Immature natural killer cell (primary cell): ENCODE results near the gene SMG6. TPM values are rescaled to one million over a fixed set of nuclear protein-coding genes. Genes with fewer than 3 reads are reported as not detected.
A peak's percentile ranks its signal among the peaks of the same experiment; 100 is the strongest.

Source experiments
- DNase-seq, 3 donors: peaks; one replicate each; pipeline ENCODE4 v3.0.0; 2022; ENCODE audit warnings: mixed read lengths in 1 of 3
- H3K27ac Mint-ChIP-seq, 6 donors: one replicate each; pipeline ENCODE4 v1.8.0; 2020; ENCODE audit warnings: mixed read lengths in 6 of 6, mild to moderate bottlenecking in 5 of 6, inconsistent platforms in 4 of 6, moderate library complexity in 3 of 6
- H3K27me3 Mint-ChIP-seq, 3 donors: one replicate each; pipeline ENCODE4 v1.8.0; 2020 to 2021; ENCODE audit warnings: low read depth in 3 of 3, mild to moderate bottlenecking in 3 of 3, mixed read lengths in 3 of 3, moderate library complexity in 3 of 3, inconsistent platforms in 1 of 3
- H3K36me3 Mint-ChIP-seq, 3 donors: one replicate each; pipeline ENCODE4 v1.8.0; 2020; ENCODE audit warnings: mixed read lengths in 3 of 3, inconsistent platforms in 2 of 3, mild to moderate bottlenecking in 2 of 3
- H3K4me1 Mint-ChIP-seq, 2 donors: one replicate each; pipeline ENCODE4 v1.8.0; 2020; ENCODE audit warnings: inconsistent platforms in 2 of 2, mild to moderate bottlenecking in 2 of 2, mixed read lengths in 2 of 2, moderate library complexity in 1 of 2
- H3K4me3 Mint-ChIP-seq, 5 donors: one replicate each; pipeline ENCODE4 v1.8.0; 2020; ENCODE audit warnings: mild to moderate bottlenecking in 5 of 5, mixed read lengths in 5 of 5, inconsistent platforms in 3 of 5, moderate library complexity in 3 of 5
- H3K9me3 Mint-ChIP-seq, 6 donors: one replicate each; pipeline ENCODE4 v1.8.0; 2020; ENCODE audit warnings: mild to moderate bottlenecking in 6 of 6, mixed read lengths in 6 of 6, inconsistent platforms in 4 of 6, moderate library complexity in 3 of 6
- polyA plus RNA-seq, 3 donors: library from polyadenylated mRNA; unstranded; fragments of 300-500 nt; fragmentation: Illumina TruSeq; gene quantifications; one replicate each; pipeline ENCODE4 v1.2.3, GENCODE V29; 2021

SMG6 gene
- polyA plus RNA-seq, 3 donors from 2014 or later: 1.6 to 9.8 (median 4.7) TPM

DNA sequence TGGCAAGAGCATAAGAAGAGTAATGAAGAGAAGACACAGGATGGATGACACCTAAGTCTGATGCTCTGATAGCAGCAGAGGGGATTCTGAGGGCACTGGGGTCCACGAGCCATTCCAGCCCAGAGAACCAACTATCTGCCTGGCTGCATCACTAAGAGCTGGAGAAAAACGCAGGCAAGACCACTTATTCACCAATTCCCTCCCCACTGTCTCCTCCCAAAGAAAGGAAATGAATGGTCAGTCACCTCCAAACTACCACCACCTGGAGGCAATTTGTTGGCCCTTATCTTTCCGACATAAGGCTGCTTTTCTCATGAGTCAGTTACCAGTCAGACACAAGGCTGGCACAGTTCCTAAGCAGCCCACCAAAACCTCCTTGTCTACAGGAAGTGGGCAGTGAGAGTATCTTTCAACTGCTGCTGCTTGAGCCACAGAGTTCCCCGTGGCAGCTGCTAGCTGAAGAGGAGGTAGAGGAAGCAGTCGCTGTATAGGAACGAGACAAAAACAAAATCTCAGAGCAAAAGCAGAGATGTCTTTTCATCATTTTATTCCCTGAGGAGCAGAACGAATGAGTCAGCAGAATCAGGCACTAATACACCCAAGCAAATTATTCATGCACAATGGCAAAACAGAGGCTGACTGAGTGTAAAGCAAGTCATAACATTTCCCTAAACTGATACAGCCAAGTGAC is 111.1 kb downstream of the SMG6 start:
- peak overlapping the region; percentile 71 to 84 (median 81) for H3K4me3 Mint-ChIP-seq

DNA sequence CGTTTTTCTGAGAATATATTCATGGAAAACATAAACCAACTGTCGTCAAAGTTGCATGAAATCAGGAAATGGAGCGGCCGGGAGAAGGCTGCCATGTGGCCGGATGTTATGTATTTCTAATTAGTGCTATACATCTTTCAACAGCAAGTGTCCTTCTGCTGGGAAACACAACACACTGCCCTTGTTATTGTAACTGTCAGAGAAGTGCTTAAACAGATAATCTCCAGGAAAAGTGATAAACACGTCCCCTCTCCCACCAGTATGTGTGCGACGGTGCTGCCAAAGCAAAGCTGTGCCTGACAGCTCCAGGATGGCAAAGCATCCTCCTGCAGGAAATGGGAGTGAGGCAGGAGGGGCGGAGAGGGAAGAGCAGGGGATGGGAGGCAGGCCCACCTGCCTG is 111.8 kb downstream of the SMG6 start:
- Mint-ChIP-seq H3K9me3 (no peaks in the 10 kb centered on the region), H3K4me1 (peaks cover 88 to 92% of the 10 kb centered on the region in 2 donors), H3K27me3 (peaks cover 2 to 4% (median 2%) of the 10 kb centered on the region in 3 donors), H3K36me3 (peaks cover 17 to 29% (median 24%) of the 10 kb centered on the region in 3 donors), H3K4me3 (peak overlapping the region; percentile 71 to 84 (median 81)), H3K27ac (peak overlapping the region; percentile 85 to 96 (median 90))
- no peak for DNase-seq

More for the DNA sequence above, 111.1 kb downstream of the SMG6 start:
- Mint-ChIP-seq H3K27ac (peak overlapping the region; percentile 85 to 96 (median 90)), H3K27me3 (peaks cover 2 to 4% (median 2%) of the 10 kb centered on the region in 3 donors), H3K36me3 (peaks cover 10 to 22% (median 21%) of the 10 kb centered on the region in 3 donors), H3K4me1 (peaks cover 81 to 85% of the 10 kb centered on the region in 2 donors), H3K9me3 (no peaks in the 10 kb centered on the region)
- peak; percentile 75 to 76 (median 75) for DNase-seq

DNA sequence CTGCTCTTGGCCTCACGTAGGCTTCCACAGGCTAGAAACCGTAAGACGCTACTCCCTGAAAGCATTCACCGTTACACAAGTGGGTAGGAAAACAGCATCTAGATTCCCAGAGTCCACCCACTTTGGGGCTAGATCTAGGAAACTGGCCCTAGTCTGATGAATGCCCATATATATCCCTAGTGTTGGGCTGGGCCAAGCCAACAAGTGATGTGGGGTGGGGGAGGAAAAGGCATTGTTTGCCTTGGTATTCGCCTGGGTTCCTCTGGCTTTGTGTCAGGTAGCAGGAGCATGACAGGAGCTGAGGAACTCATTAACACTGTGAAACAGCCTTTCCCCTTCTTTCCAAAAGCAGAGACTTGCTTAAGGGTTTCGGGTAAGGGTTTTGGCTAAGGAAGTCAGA is 112.4 kb downstream of the SMG6 start:
- peaks cover 2% of the 10 kb centered on the region in 3 donors for H3K27me3 Mint-ChIP-seq
- no peak for DNase-seq
- H3K4me1 Mint-ChIP-seq: peaks cover 93 to 98% of the 10 kb centered on the region in 2 donors
- no peaks in the 10 kb centered on the region for H3K9me3 Mint-ChIP-seq
- peak overlapping the region in 2 of 5 donors; percentile 5 to 29 for H3K4me3 Mint-ChIP-seq
- peaks cover 20 to 34% (median 27%) of the 10 kb centered on the region in 3 donors for H3K36me3 Mint-ChIP-seq
- peak overlapping the region in 5 of 6 donors; percentile 29 to 96 (median 91) for H3K27ac Mint-ChIP-seq

DNA sequence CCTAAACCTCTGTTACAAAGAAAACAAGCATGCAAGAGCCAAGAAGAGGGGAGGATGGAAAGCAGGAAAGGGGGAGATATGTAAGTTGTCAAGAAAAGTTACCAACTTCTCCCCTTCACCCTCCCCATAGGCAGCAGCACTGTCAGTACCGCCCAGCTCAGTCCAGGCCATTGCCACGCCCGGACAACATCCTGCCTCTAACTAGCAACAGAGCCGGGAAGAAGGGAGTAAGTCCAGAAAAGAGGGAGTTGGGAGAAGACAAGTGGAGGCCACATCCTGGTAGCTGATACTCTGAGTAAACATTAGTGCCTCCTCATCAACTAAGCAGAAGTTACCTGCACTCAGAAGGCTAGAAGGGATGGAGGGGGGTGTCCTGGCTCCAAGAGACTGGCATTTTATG is 113.6 kb downstream of the SMG6 start:
- Mint-ChIP-seq H3K9me3 (no peaks in the 10 kb centered on the region), H3K27me3 (peaks cover 2% of the 10 kb centered on the region in 3 donors), H3K4me1 (peaks cover 95 to 100% of the 10 kb centered on the region in 2 donors), H3K4me3 (peak overlapping the region in 2 of 5 donors; percentile 25 to 41), H3K27ac (peak overlapping the region; percentile 43 to 95 (median 60)), H3K36me3 (peaks cover 24 to 45% (median 33%) of the 10 kb centered on the region in 3 donors)
- DNase-seq: no peak

DNA sequence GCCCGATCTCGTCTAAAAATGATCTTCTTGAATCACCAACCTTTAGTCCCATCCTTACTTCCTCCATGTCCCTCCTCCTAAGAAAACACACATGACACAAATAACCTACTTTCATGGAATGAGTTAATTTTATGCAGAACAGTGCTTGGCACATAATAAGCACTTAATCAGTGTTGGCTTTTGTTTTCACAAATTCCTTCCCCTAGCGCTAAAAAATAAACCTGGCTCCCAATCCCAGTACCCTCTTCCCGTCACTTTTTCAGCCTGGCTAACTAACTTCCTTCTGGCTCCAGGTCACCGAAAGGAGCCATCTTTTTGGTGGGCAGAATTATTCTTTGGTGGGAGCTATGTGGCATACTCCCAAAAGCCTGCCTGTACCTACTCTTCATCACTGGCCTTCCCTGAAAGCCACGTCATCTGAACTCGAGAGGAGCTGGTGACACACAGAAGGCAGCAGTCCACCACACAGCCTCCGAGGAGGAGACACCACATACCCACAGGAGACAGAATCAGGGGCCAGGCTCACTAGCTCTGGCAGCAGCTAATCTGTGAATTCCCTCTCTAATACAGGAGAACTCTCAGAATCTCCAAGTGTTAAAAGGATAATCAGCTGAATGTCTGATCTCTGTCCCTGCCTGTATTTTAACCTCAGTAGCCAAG is 114.5 kb downstream of the SMG6 start:
- Mint-ChIP-seq H3K9me3 (no peaks in the 10 kb centered on the region), H3K4me3 (peak overlapping the region in 2 of 5 donors; percentile 0 to 25), H3K36me3 (peaks cover 20 to 40% (median 30%) of the 10 kb centered on the region in 3 donors), H3K27me3 (peaks cover 2% of the 10 kb centered on the region in 3 donors), H3K4me1 (peaks cover 90 to 94% of the 10 kb centered on the region in 2 donors), H3K27ac (peak overlapping the region; percentile 52 to 95 (median 66))
- no peak for DNase-seq

DNA sequence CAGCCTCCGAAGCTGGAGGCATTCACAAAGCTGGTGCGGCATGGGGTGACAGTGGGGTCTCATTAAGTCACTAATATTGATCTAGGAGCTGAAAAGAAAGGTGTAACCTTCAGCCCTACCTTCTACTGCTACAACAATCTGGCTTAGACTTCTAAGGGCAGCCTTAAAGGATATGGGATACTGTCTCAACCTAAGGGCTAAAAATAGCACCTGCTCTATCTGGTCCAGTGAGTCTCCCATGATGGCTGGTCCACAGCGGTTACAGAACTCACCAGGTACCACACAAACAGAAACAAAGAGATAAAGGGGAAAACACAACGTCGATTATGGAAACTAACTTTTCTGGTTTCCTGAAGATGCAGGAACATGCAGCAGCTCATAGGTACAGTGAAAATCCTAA is 115.8 kb downstream of the SMG6 start:
- peaks cover 89 to 94% of the 10 kb centered on the region in 2 donors for H3K4me1 Mint-ChIP-seq
- H3K27me3 Mint-ChIP-seq: peaks cover 2% of the 10 kb centered on the region in 3 donors
- H3K4me3 Mint-ChIP-seq: peak overlapping the region in 1 of 5 donors; percentile 2
- peak overlapping the region in 5 of 6 donors; percentile 16 to 95 (median 60) for H3K27ac Mint-ChIP-seq
- H3K36me3 Mint-ChIP-seq: peaks cover 23 to 41% (median 34%) of the 10 kb centered on the region in 3 donors
- H3K9me3 Mint-ChIP-seq: no peaks in the 10 kb centered on the region
- no peak for DNase-seq

DNA sequence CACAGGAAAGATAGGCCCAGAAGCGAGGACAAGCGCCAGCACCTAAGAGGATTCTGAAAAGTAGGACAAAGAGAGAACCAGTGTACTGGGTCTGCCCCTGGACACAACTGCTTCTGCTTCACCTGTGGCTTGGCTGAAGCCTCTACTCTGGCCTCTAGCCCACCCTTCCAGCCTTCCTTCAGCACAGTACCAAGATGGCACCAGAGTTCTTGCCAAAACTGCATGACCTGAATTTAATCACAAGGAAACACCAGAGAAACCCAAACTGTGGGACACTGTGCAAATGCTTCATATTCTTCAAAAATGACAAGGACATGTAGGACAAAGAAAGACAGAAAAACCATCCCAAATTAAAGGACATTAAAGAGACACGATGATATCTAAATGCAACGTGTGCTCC is 116.6 kb downstream of the SMG6 start:
- Mint-ChIP-seq H3K36me3 (peaks cover 23 to 42% (median 29%) of the 10 kb centered on the region in 3 donors), H3K9me3 (no peaks in the 10 kb centered on the region), H3K27ac (peak overlapping the region in 5 of 6 donors; percentile 43 to 95 (median 62)), H3K4me3 (peak overlapping the region in 1 of 5 donors; percentile 66), H3K4me1 (peaks cover 89 to 94% of the 10 kb centered on the region in 2 donors), H3K27me3 (peaks cover 0 to 2% (median 2%) of the 10 kb centered on the region in 3 donors)
- DNase-seq: no peak

DNA sequence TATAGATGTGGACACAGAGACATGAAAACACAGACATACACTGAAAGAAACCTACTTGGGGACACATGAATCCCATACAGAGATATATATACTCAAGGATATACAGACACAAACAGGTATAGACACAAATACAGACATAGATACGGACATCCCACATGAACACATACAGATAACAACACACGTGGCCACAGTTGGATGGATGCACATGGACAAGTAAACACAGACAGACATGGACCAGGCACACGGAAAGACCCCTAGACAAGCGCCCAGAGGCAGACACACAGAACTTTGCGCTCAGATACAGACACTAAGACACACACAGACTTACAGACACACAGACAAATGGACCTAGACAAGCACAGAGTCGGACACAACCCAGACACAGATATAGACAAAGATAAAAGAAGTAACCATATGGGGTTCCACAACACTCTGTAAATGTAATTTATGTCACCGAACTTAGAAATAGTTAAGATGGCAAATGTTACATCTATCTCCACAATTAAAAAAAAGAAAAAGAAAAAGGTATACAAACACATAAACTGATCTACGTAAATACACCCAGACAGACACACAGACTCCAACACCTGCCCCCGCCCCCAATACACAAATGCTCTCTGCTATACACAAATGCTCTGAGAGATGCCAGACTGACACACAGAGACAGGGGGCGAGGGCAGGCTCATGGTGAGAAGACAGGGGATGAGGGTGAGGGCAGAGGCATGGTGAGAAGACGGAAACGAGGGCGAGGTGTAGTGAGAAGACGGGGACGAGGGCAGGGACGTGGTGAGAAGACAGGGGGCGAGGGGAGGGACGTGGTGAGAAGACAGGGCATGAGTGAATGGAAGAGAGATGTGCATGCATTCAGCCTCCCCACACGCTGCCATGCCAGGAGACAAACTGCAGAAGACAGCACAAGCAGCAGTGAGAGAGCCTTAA is 118.3 kb downstream of the SMG6 start:
- Mint-ChIP-seq H3K9me3 (no peaks in the 10 kb centered on the region), H3K36me3 (peaks cover 23 to 51% (median 32%) of the 10 kb centered on the region in 3 donors), H3K4me3 (peak overlapping the region; percentile 61 to 83 (median 76)), H3K4me1 (peaks cover 91 to 94% of the 10 kb centered on the region in 2 donors), H3K27me3 (no peaks in the 10 kb centered on the region), H3K27ac (peak overlapping the region; percentile 90 to 95 (median 94))
- peak; percentile 71 to 77 (median 75) for DNase-seq

DNA sequence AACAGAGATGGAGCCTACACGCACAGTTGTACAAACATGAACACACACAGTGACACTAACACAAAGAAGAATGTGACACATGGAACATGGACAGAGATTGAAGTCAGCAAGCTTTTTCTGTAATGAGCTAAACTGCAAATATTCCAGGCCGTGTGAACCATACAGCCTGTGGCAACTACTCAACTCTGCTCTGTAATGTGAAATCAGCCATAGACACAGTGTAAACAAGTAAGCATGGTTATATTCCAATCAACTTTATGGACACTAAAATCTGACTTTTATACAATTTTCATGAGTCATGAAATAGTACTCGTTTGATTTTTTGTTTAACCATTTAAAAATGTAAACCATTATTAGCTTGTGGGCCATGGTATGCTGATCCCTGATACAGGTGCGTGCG is 120.2 kb downstream of the SMG6 start:
- no peak for DNase-seq
- H3K4me1 Mint-ChIP-seq: peaks cover 90 to 94% of the 10 kb centered on the region in 2 donors
- peak overlapping the region; percentile 74 to 95 (median 94) for H3K27ac Mint-ChIP-seq
- peak overlapping the region in 2 of 5 donors; percentile 14 to 50 for H3K4me3 Mint-ChIP-seq
- peaks cover 23 to 48% (median 29%) of the 10 kb centered on the region in 3 donors for H3K36me3 Mint-ChIP-seq
- H3K9me3 Mint-ChIP-seq: no peaks in the 10 kb centered on the region
- H3K27me3 Mint-ChIP-seq: peaks cover 0 to 1% (median 0%) of the 10 kb centered on the region in 3 donors

DNA sequence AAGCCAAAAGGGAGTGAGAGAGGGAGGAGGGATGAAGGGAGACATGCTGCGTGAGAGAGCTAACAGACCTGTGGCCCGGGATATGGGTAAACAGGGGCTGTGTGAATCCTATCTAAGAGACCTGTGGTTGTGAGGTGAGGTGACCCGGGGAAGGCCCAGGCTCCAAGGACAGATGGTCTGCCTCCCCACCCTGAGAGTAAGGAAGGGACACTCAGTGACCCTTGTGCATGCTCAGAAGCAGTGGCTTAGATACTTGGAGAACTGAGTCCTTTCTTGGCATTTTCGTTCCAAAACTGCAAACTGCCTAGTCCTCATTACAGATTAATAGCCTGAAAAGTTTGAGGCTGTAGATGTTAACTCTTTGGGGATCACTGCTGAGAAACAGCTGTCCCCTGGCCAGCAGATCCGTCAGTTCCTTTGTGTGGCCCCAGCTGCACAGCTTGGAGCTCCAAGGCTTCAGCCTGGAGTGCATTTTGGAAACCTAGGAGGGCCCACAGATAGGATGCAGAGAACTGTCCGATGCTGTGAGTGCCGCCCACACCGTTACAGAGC is 121.6 kb downstream of the SMG6 start:
- DNase-seq: no peak
- Mint-ChIP-seq H3K9me3 (no peaks in the 10 kb centered on the region), H3K27ac (peak overlapping the region; percentile 86 to 95 (median 94)), H3K27me3 (peaks cover 0 to 1% (median 0%) of the 10 kb centered on the region in 3 donors), H3K4me3 (peak overlapping the region; percentile 16 to 77 (median 64)), H3K36me3 (peaks cover 17 to 39% (median 26%) of the 10 kb centered on the region in 3 donors), H3K4me1 (peaks cover 93 to 94% of the 10 kb centered on the region in 2 donors)

DNA sequence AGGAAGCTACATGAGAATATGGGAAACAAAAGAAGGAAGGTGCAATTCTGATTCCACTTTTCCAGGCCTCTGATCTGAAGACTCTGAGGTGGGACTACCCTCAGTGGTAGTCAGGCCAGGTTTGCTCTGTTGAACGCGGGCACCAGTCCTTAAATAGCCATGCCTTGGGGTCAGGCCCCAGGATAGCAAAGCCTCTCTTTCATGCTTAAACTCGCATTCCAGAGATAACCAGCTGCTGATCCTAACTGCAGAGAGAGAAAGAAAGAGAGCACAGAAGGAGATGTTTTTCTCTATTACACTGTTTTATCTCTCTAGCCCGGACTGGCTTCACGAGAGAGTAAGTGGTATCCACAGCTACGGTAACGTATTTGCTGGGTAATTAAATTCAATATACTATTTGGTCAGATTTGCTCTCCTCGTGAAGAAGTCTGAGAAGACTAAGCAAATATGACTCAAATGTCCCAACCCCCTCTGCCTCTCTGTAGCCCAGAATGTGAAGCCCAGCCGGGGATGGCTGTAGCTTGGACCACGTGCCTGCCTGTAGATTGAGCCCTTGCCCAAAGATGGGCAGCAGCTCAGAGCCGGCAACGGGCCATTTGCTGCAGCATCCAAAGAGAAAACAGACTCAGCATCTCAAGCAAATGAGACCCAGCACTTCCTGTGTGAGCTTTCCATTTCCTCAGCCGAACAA is 122.2 kb downstream of the SMG6 start:
- peak overlapping the region; percentile 16 to 77 (median 64) for H3K4me3 Mint-ChIP-seq
- peaks cover 93 to 94% of the 10 kb centered on the region in 2 donors for H3K4me1 Mint-ChIP-seq
- peak overlapping the region; percentile 86 to 95 (median 94) for H3K27ac Mint-ChIP-seq
- peak; percentile 43 to 56 (median 54) for DNase-seq
- H3K9me3 Mint-ChIP-seq: no peaks in the 10 kb centered on the region
- H3K36me3 Mint-ChIP-seq: peaks cover 13 to 33% (median 24%) of the 10 kb centered on the region in 3 donors
- peaks cover 0 to 1% (median 0%) of the 10 kb centered on the region in 3 donors for H3K27me3 Mint-ChIP-seq

DNA sequence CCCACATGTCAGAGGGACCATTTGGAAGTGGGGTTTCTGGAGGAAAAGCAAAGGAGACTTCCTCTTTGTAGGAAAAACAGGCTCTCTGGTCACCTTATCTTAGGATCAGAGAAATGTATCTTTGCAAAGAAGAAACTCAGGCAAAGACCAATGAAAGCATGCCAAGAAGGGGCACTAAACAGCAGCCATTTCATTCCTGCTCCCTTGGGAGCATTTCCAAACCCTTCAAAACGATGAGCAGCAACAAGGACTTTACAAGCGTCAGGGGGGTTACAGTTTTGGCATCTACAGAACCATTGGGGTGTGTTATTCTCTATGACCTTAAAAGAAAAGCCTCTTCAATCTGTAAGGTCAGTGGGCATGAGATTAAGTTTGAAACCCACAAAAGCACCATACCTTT is 122.8 kb downstream of the SMG6 start:
- Mint-ChIP-seq H3K27ac (peak overlapping the region; percentile 86 to 95 (median 94)), H3K4me3 (peak overlapping the region in 4 of 5 donors; percentile 7 to 44 (median 31)), H3K27me3 (peaks cover 0 to 1% (median 0%) of the 10 kb centered on the region in 3 donors), H3K4me1 (peaks cover 93 to 94% of the 10 kb centered on the region in 2 donors), H3K36me3 (peaks cover 9 to 27% (median 20%) of the 10 kb centered on the region in 3 donors), H3K9me3 (no peaks in the 10 kb centered on the region)
- DNase-seq: no peak
